Fibroblast of villous mesenchyme (primary cell): ENCODE results near the gene BCL2. TPM values are rescaled to one million over a fixed set of nuclear protein-coding genes. Genes with fewer than 3 reads are reported as not detected.

ENCODE experiments used
- DNase-seq: peaks from one replicate; pipeline ENCODE4 v3.0.0-alpha.2; 2010; ENCODE audit warnings: low read depth
- H3K4me3 ChIP-seq: 2 replicates; pipeline ENCODE4 v1.5.1; 2011; ENCODE audit warnings: low read depth, mild to moderate bottlenecking, low read length
- CTCF ChIP-seq: IDR thresholded peaks from 2 replicates; pipeline ENCODE4 v1.5.1; 2012; ENCODE audit warnings: low read depth, mild to moderate bottlenecking, low read length; ENCODE audit not compliant: insufficient read depth
- total RNA-seq: library from RNA; depleted of rRNA; stranded (reverse); fragments of >200 nt; gene quantifications from 2 replicates; pipeline ENCODE4 v1.2.3, GENCODE V29; 2012

BCL2 gene
- total RNA-seq, 1 donor, result 0.86 TPM

GRCh38 chr18:63356272-63356896 lies 36.8 kb upstream of the BCL2 start:
- DNase-seq, result no peak
- no peak overlapping the region for H3K4me3 ChIP-seq
- no peak for TF ChIP-seq CTCF

GRCh38 chr18:63350230-63350629 lies 30.7 kb upstream of the BCL2 start:
- TF ChIP-seq CTCF, result no peak
- DNase-seq, result no peak
- H3K4me3 ChIP-seq, result no peak overlapping the region

GRCh38 chr18:63348508-63349136 lies 29.1 kb upstream of the BCL2 start:
- no peak for DNase-seq
- TF ChIP-seq CTCF, result no peak
- no peak overlapping the region for H3K4me3 ChIP-seq

- DNase-seq, result no peak
- no peak for TF ChIP-seq CTCF
- H3K4me3 ChIP-seq, result no peak overlapping the region
Observed at GRCh38 chr18:63346480-63347183, 27.1 kb upstream of the BCL2 start.

- no peak overlapping the region for H3K4me3 ChIP-seq
- DNase-seq, result no peak
- no peak for TF ChIP-seq CTCF
Observed at GRCh38 chr18:63346031-63346430, 26.5 kb upstream of the BCL2 start.

- no peak for TF ChIP-seq CTCF
- no peak overlapping the region for H3K4me3 ChIP-seq
- DNase-seq, result no peak
Observed at GRCh38 chr18:63344918-63345317, 25.3 kb upstream of the BCL2 start.
